HepG2 (cell line): Measurements from ENCODE around the gene RCOR3. TPM values are rescaled to one million over a fixed set of nuclear protein-coding genes. Genes with fewer than 3 reads are reported as not detected.

Experiments
- ATAC-seq: fragments of 200-7000 bp; cut with Tn5 transposase; 3 replicates; pipeline ENCODE4 v1.9.1; 2020; ENCODE audit warnings: mild to moderate bottlenecking, moderate library complexity
- BruUV-seq: library from RNA; stranded (reverse); fragments of 400-500 nt; replicated peaks from 2 replicates; lab custom pipeline; 2021; lab: Mats Ljungman, UMichigan
- CTCF ChIA-PET: fragments of 300-600 bp; formaldehyde crosslinking; extraction: SDS; loops from one replicate; lab custom pipeline; 2021; ENCODE audit warnings: low total read pairs, inconsistent platforms, low intra/inter-chr PET ratio; lab: Yijun Ruan, JAX
- POLR2A ChIA-PET: fragments of 350-600 bp; sonication (Branson Sonifier 250); formaldehyde crosslinking; loops from one replicate; lab custom pipeline; 2020; ENCODE audit warnings: antibody characterized with exemption, inconsistent platforms; lab: Yijun Ruan, JAX
- DNase-seq: peaks from one replicate; pipeline ENCODE4 v3.0.0-alpha.2; 2015; ENCODE audit warnings: low spot score
- FAIRE-seq: peaks from 3 replicates; lab custom pipeline; 2011; peaks lifted over from hg19 to GRCh38; lab: Jason Lieb, UNC
- H2AFZ ChIP-seq: one replicate; pipeline ENCODE4 v1.6.1; 2011; ENCODE audit warnings: low read length, inconsistent platforms
- H3K27ac ChIP-seq: fragments of 300-600 bp; 3 replicates; pipeline ENCODE4 v1.8.0; 2011; ENCODE audit warnings: mixed run types, mild to moderate bottlenecking, mixed read lengths, low read length, inconsistent platforms; ENCODE audit not compliant: insufficient read depth; ENCODE audit errors: extremely low read length
- H3K27me3 ChIP-seq, 2 experiments: fragments of 200-600 bp in 1 of 2; 2 replicates in 1 of 2; 3 replicates in 1 of 2; pipeline versions ENCODE4 v1.6.0 to v1.8.0; 2011; ENCODE audit warnings: low read length in 2 of 2, mild to moderate bottlenecking in 2 of 2, moderate library complexity in 2 of 2, inconsistent platforms in 1 of 2; ENCODE audit not compliant: insufficient read depth in 2 of 2, control insufficient read depth in 1 of 2
- H3K36me3 ChIP-seq, 2 experiments: fragments of 200-600 bp in 1 of 2; replicated peaks in 1 of 2; 2 replicates in 1 of 2; 3 replicates in 1 of 2; pipeline versions ENCODE4 v1.5.1 to v1.8.0; 2011; ENCODE audit warnings: low read length in 2 of 2, inconsistent platforms in 1 of 2; ENCODE audit not compliant: insufficient read depth in 2 of 2, control insufficient read depth in 1 of 2
- H3K4me1 ChIP-seq: 2 replicates; pipeline ENCODE4 v1.5.1; 2012; ENCODE audit warnings: low read length, inconsistent platforms; ENCODE audit not compliant: insufficient read depth
- H3K4me2 ChIP-seq: 2 replicates; pipeline ENCODE4 v1.6.0; 2011; ENCODE audit warnings: low read depth, low read length, inconsistent platforms
- H3K4me3 ChIP-seq, 3 experiments: fragments of 200-600 bp in 1 of 3; sonication (generic), shearing (Covaris generic) in 1 of 3; replicated peaks in 1 of 3; 2 replicates each; pipeline ENCODE4 v1.5.1; 2011 to 2016; ENCODE audit warnings: low read length in 3 of 3, inconsistent platforms in 2 of 3, low read depth in 2 of 3, mild to moderate bottlenecking in 2 of 3, control low read depth in 1 of 3, mixed read lengths in 1 of 3; ENCODE audit not compliant: insufficient read depth in 1 of 3
- H3K79me2 ChIP-seq: one replicate; pipeline ENCODE4 v1.6.1; 2011; ENCODE audit warnings: low read length, inconsistent platforms; ENCODE audit not compliant: insufficient read depth
- H3K9ac ChIP-seq: 2 replicates; pipeline ENCODE4 v1.6.0; 2011; ENCODE audit warnings: mild to moderate bottlenecking, low read depth, low read length, inconsistent platforms; ENCODE audit not compliant: insufficient read depth
- H3K9me3 ChIP-seq: 2 replicates; pipeline ENCODE4 v1.5.1; 2012; ENCODE audit warnings: mild to moderate bottlenecking, low read length
- H4K20me1 ChIP-seq: 2 replicates; pipeline ENCODE4 v1.6.0; 2011; ENCODE audit warnings: inconsistent platforms, mild to moderate bottlenecking, low read length, moderate library complexity; ENCODE audit not compliant: insufficient read depth
- ATRX ChIP-seq: sonication (generic); formaldehyde crosslinking; IDR thresholded peaks from 2 replicates; pipeline ENCODE4 v1.4.0; 2020; ENCODE audit warnings: missing genetic modification reagents, borderline replicate concordance
- HMGA1 ChIP-seq: sonication (generic); formaldehyde crosslinking; conservative IDR thresholded peaks from 2 replicates; pipeline ENCODE4 v1.4.0; 2020; ENCODE audit warnings: missing genetic modification reagents
- ISL2 ChIP-seq: sonication (generic); formaldehyde crosslinking; IDR thresholded peaks from 2 replicates; pipeline ENCODE4 v1.5.0; 2020; ENCODE audit warnings: missing genetic modification reagents
- LCORL ChIP-seq, 2 experiments: fragments of 450-650 bp in 1 of 2; sonication (generic) in 1 of 2; formaldehyde crosslinking in 1 of 2; IDR thresholded peaks; 2 replicates each; pipeline versions ENCODE4 v1.5.0 to v1.6.1; 2017 to 2020; ENCODE audit warnings: antibody characterized with exemption in 1 of 2, missing genetic modification reagents in 1 of 2
- SOX13 ChIP-seq, 3 experiments: fragments of 450-650 bp in 1 of 3; sonication (generic) in 1 of 3; formaldehyde crosslinking in 1 of 3; IDR thresholded peaks in 2 of 3; conservative IDR thresholded peaks in 1 of 3; 2 replicates each; pipeline versions ENCODE4 v1.5.0 to v1.6.1; 2016 to 2020; ENCODE audit warnings: antibody characterized with exemption in 1 of 3, mild to moderate bottlenecking in 1 of 3, missing compliant biosample characterization in 1 of 3, missing genetic modification reagents in 1 of 3, moderate library complexity in 1 of 3
- WGBS: methylation state at CpG from one replicate; pipeline ENCODE4 v1.1.6; 2017; ENCODE audit warnings: low lambda C conversion rate; 5-methylcytosine and 5-hydroxymethylcytosine counted together
- in situ Hi-C: cut with HindIII; loops from 2 replicates; pipeline ENCODE4 v1.10.0; 2017; ENCODE audit warnings: low pct_unique_long_range_greater_than_20kb; ENCODE audit not compliant: extremely low pct_ligation_motif_present
- intact Hi-C: fragments of 100-400 bp; cut with micrococcal nuclease; formaldehyde crosslinking; loops from one replicate; pipeline ENCODE4 v1.10.0; 2022; ENCODE audit not compliant: unreplicated experiment
- polyA plus RNA-seq, 8 experiments: library from polyadenylated mRNA; depleted of rRNA in 3 of 8; stranded (reverse) in 7 of 8; unstranded in 1 of 8; fragments of >200 nt; fragmentation: Illumina TruSeq in 4 of 8; extraction: Trizol in 4 of 8; gene quantifications; 2 replicates each; pipeline versions ENCODE4 v1.2.1 to v1.2.3, GENCODE V29; 2011 to 2016; ENCODE audit warnings: low read depth in 4 of 8, missing spikeins in 1 of 8, mixed read lengths in 1 of 8; ENCODE audit not compliant: insufficient read depth in 1 of 8
- total RNA-seq, 5 experiments: library from RNA; depleted of rRNA; stranded (reverse); fragments of >200 nt; fragmentation: Illumina TruSeq; extraction: Trizol; gene quantifications; 2 replicates each; pipeline ENCODE4 v1.2.3, GENCODE V29; 2016; ENCODE audit warnings: low read depth in 1 of 5

Gene RCOR3
- total and polyA plus RNA-seq, 2 of the 13 experiments (the other 11 are each of a cell fraction or from before 2014, with no cell fraction given): 16.8 to 31.6 TPM

GRCh38 chr1:211332830-211333229 is 73.7 kb downstream of the RCOR3 start:
- in situ Hi-C loops (no loop called here), intact Hi-C loops (no loop called here)
- H3K4me1 ChIP-seq: peaks cover 10% of the 10 kb centered on the region; the same call in 1 of the 2 replicates
- POLR2A ChIA-PET: no interaction called here
- FAIRE-seq: no peak
- H3K9ac ChIP-seq: no peak overlapping the region
- ATAC-seq: no peak
- H3K36me3 ChIP-seq: no peaks in the 10 kb centered on the region
- BruUV-seq: no TSS peak
- H3K4me3 ChIP-seq: no peak overlapping the region
- no peaks in the 10 kb centered on the region for H3K9me3 ChIP-seq
- H3K27ac ChIP-seq: no peak overlapping the region
- 69% methylated on average over 2 of the region's 2 CpGs for WGBS
- no peak overlapping the region for H2AFZ ChIP-seq
- H4K20me1 ChIP-seq: no peaks in the 10 kb centered on the region
- TF ChIP-seq ATRX (CRISPR knock-in tag) (no peak), LCORL (IDR thresholded peaks at IDR 0.05) (no peak), LCORL (CRISPR knock-in tag; IDR thresholded peaks at IDR 0.05) (no peak)
- no peaks in the 10 kb centered on the region for H3K79me2 ChIP-seq
- no peak for DNase-seq
- H3K27me3 ChIP-seq: peaks cover 0 to 23% of the 10 kb centered on the region in 2 experiments; a peak in 3 of 5 replicates
- no peak overlapping the region for H3K4me2 ChIP-seq
- CTCF ChIA-PET: no interaction called here

DNA sequence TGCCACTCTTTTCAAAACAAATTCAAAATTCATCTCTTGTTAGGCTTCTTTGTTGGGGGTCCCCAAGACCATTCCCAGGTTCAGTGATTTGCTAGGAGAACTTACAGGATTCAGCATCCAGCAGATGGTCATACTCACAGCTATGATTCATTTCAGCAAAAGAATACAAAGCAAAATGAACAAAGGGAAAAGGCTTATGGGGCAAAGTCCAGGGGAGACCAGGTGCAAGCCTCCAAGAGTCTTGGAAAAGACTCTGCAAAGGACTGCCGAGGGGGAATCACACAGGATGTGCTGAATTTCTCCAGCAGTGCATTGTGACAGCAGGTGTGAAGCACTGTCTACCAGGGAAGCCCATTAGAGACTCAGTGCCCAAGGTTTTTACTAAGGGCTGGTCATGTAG is 74.7 kb downstream of the RCOR3 start:
- no TSS peak for BruUV-seq
- 6% methylated on average over 1 of the region's 1 CpG for WGBS
- Histone ChIP-seq H3K79me2 (no peaks in the 10 kb centered on the region), H3K4me1 (peaks cover 8% of the 10 kb centered on the region; the same call in 1 of the 2 replicates), H3K9ac (no peak overlapping the region), H3K27ac (no peak overlapping the region), H3K9me3 (no peaks in the 10 kb centered on the region), H3K4me2 (no peak overlapping the region), H3K36me3 (no peaks in the 10 kb centered on the region), H2AFZ (no peak overlapping the region), H3K27me3 (peaks cover 0 to 13% of the 10 kb centered on the region in 2 experiments; a peak in 1 of 5 replicates), H4K20me1 (no peaks in the 10 kb centered on the region), H3K4me3 (no peak overlapping the region)
- ATAC-seq (no peak), FAIRE-seq (no peak), DNase-seq (no peak)
- ChIA-PET CTCF (no interaction called here), POLR2A (no interaction called here)
- TF ChIP-seq HMGA1: no peak
- TF ChIP-seq ISL2 (CRISPR knock-in tag): no peak
- no peak for TF ChIP-seq SOX13 (IDR thresholded peaks at IDR 0.05)
- 0 out of 4 replicates have a peak, but pooled peaks of 1 of the 2 experiments have one; percentile 26 for TF ChIP-seq SOX13 (CRISPR knock-in tag; conservative IDR thresholded peaks at IDR 0.05 in 1 of 2, IDR thresholded peaks at IDR 0.05 in 1 of 2)
- in situ Hi-C loops (no loop called here), intact Hi-C loops (no loop called here)
